CD4-positive, alpha-beta memory T cell (primary cell): ENCODE measurements around the gene CCL17. TPM values are rescaled to one million over a fixed set of nuclear protein-coding genes. Genes with fewer than 3 reads are reported as not detected.
"Not testable (repeated sequence)": the region's sequence is repeated elsewhere in the genome, so short reads cannot be mapped to it uniquely, and the experiment has no call there.

Source experiments
- CTCF ChIA-PET: fragments of 350-600 bp; sonication (Branson Sonifier 250); formaldehyde crosslinking; loops from one replicate; lab custom pipeline; 2021; ENCODE audit warnings: inconsistent platforms; ENCODE audit not compliant: partially characterized antibody; lab: Charles Lee
- POLR2A ChIA-PET: fragments of 350-600 bp; sonication (Branson Sonifier 250); formaldehyde crosslinking; loops from one replicate; lab custom pipeline; 2021; ENCODE audit not compliant: partially characterized antibody; lab: Charles Lee
- DNase-seq, 5 donors: peaks; one replicate each; pipeline versions ENCODE4 v3.0.0 to v3.0.0-alpha.2; 2020 to 2022; ENCODE audit warnings: mixed read lengths in 1 of 5
- H3K27ac ChIP-seq: one replicate; pipeline ENCODE4 v1.7.0; 2013; ENCODE audit warnings: low read depth, low read length
- H3K27me3 ChIP-seq: 2 replicates; pipeline ENCODE4 v1.7.0; 2013; ENCODE audit warnings: mild to moderate bottlenecking, low read length, moderate library complexity; ENCODE audit not compliant: insufficient read depth
- H3K36me3 ChIP-seq: 2 replicates; pipeline ENCODE4 v1.7.0; 2013; ENCODE audit warnings: mild to moderate bottlenecking, low read length, moderate library complexity; ENCODE audit not compliant: insufficient read depth
- H3K4me1 ChIP-seq: 2 replicates; pipeline ENCODE4 v1.7.0; 2013; ENCODE audit warnings: mild to moderate bottlenecking, low read length, moderate library complexity; ENCODE audit not compliant: insufficient read depth
- H3K4me3 ChIP-seq, 2 donors: one replicate each; pipeline ENCODE4 v1.7.0; 2013; ENCODE audit warnings: low read length in 2 of 2, mild to moderate bottlenecking in 1 of 2
- H3K9me3 ChIP-seq, 2 donors: one replicate each; pipeline ENCODE4 v1.7.0; 2013; ENCODE audit warnings: low read length in 2 of 2, control low read depth in 1 of 2; ENCODE audit not compliant: control insufficient read depth in 1 of 2
- H3K27ac Mint-ChIP-seq, 7 donors: one replicate each; pipeline ENCODE4 v1.8.0; 2020 to 2021; ENCODE audit warnings: mixed read lengths in 7 of 7, mild to moderate bottlenecking in 6 of 7, inconsistent platforms in 3 of 7, moderate library complexity in 3 of 7
- H3K27me3 Mint-ChIP-seq, 2 donors: one replicate each; pipeline ENCODE4 v1.8.0; 2020 to 2021; ENCODE audit warnings: mixed read lengths in 2 of 2
- H3K36me3 Mint-ChIP-seq, 2 donors: one replicate each; pipeline ENCODE4 v1.8.0; 2020 to 2021; ENCODE audit warnings: mixed read lengths in 2 of 2, inconsistent platforms in 1 of 2, mild to moderate bottlenecking in 1 of 2
- H3K4me1 Mint-ChIP-seq, 4 donors: one replicate each; pipeline ENCODE4 v1.8.0; 2020 to 2021; ENCODE audit warnings: mixed read lengths in 4 of 4, mild to moderate bottlenecking in 1 of 4
- H3K4me3 Mint-ChIP-seq, 8 donors: one replicate each; pipeline ENCODE4 v1.8.0; 2020 to 2021; ENCODE audit warnings: mixed read lengths in 8 of 8, mild to moderate bottlenecking in 7 of 8, moderate library complexity in 6 of 8, inconsistent platforms in 3 of 8
- H3K9me3 Mint-ChIP-seq, 8 donors: one replicate each; pipeline ENCODE4 v1.8.0; 2020 to 2021; ENCODE audit warnings: mixed read lengths in 8 of 8, mild to moderate bottlenecking in 5 of 8, inconsistent platforms in 3 of 8, moderate library complexity in 1 of 8
- intact Hi-C: fragments of 100-400 bp; cut with micrococcal nuclease; formaldehyde crosslinking; loops from one replicate; pipeline ENCODE4 v1.15.1; 2023
- polyA plus RNA-seq, 2 donors: library from polyadenylated mRNA; unstranded; fragments of 300-500 nt; fragmentation: Illumina TruSeq; gene quantifications; one replicate each; pipeline ENCODE4 v1.2.3, GENCODE V29; 2021
- total RNA-seq, 2 experiments: library from RNA; stranded (reverse); gene quantifications; one replicate each; pipeline ENCODE4 v1.2.3, GENCODE V29; 2021

CCL17 gene
- total and polyA plus RNA-seq, 4 experiments from 2014 or later: not detected

DNA sequence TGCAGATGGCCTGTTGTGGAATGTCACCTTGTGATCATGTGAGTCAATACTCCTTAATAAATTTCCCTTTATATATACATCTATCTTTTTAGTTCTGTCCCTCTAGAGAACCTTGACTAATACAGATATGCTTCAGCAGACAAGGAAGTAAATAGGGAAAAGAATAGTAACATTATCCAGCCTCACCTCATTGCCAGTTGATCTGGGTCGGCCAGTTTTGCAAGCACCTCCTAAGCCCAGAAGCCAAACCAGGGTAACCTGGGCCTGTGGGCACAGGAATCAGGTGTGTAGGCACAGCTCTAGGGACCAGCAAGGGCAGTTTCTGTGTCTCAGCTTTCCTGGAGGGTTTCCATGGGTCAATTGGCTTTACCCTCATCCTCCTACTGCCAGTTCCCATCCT, 11.9 kb upstream of the CCL17 start:
- H3K36me3 Mint-ChIP-seq: no peaks in the 10 kb centered on the region
- Histone ChIP-seq H3K9me3 (no peaks in the 10 kb centered on the region), H3K27me3 (no peaks in the 10 kb centered on the region), H3K27ac (no peak overlapping the region), H3K4me3 (no peak overlapping the region), H3K36me3 (no peaks in the 10 kb centered on the region), H3K4me1 (no peaks in the 10 kb centered on the region)
- no peaks in the 10 kb centered on the region for H3K4me1 Mint-ChIP-seq
- ChIA-PET CTCF (no interaction called here), POLR2A (no interaction called here)
- H3K27ac Mint-ChIP-seq: no peak overlapping the region
- no peak overlapping the region for H3K4me3 Mint-ChIP-seq
- intact Hi-C loops: no loop called here
- DNase-seq: no peak
- H3K9me3 Mint-ChIP-seq: no peaks in the 10 kb centered on the region
- peaks cover 2 to 3% of the 10 kb centered on the region in 2 donors for H3K27me3 Mint-ChIP-seq

DNA sequence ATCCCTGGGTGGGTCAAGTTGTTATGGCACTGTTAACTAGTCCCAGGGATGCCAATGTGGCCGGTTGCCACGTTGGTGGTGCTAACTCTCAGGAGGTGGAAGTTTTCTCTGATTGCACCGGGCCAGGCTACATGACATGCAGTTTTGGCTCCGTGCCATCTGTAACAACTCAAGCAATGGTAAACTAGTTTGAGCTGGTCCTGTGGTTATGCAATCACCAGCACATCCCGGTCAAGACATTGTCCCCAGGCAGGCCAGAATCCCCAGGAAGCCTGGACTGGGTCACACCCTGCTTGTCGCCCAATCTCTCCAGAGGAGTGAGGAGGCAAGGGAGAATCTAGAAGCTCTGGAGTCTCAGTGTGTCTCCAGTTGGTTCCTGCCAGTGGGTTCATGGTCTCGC, 10.1 kb upstream of the CCL17 start:
- Mint-ChIP-seq H3K36me3 (no peaks in the 10 kb centered on the region), H3K4me3 (no peak overlapping the region), H3K27me3 (peaks cover 0 to 3% of the 10 kb centered on the region in 2 donors), H3K4me1 (no peaks in the 10 kb centered on the region), H3K27ac (no peak overlapping the region), H3K9me3 (no peaks in the 10 kb centered on the region)
- H3K4me1 ChIP-seq: no peaks in the 10 kb centered on the region
- no peaks in the 10 kb centered on the region for H3K36me3 ChIP-seq
- ChIA-PET POLR2A (no interaction called here), CTCF (interaction anchor here (1.2 kb wide), 1 partner anchor 10 kb away, joined by 3 read pairs; the partner anchor contains the start of gene CCL17)
- no peak for DNase-seq
- intact Hi-C loops: no loop called here
- no peaks in the 10 kb centered on the region for H3K9me3 ChIP-seq
- no peak overlapping the region for H3K4me3 ChIP-seq
- no peaks in the 10 kb centered on the region for H3K27me3 ChIP-seq
- no peak overlapping the region for H3K27ac ChIP-seq

DNA sequence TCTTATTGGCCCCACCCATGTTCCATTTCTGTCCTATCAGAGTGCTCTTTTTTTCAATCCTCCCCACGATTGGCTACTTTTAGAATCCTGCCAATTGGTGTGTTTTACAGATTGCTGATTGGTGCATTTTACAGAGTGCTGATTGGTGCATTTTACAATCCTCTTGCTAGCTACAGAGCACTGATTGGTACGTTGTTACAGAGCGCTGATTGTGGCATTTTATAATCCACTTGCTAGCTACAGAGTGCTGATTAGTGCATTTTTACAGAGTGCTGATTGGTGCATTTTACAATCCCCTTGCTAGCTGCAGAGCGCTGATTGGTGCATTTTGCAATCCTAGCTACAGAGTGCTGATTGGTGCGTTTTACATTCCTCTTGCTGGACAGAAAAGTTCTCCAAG, 9.5 kb upstream of the CCL17 start:
- Histone ChIP-seq H3K4me3 (no peak overlapping the region), H3K36me3 (no peaks in the 10 kb centered on the region), H3K27me3 (no peaks in the 10 kb centered on the region), H3K9me3 (no peaks in the 10 kb centered on the region), H3K27ac (no peak overlapping the region), H3K4me1 (no peaks in the 10 kb centered on the region)
- Mint-ChIP-seq H3K27me3 (peaks cover 0 to 3% of the 10 kb centered on the region in 2 donors), H3K36me3 (no peaks in the 10 kb centered on the region), H3K27ac (no peak overlapping the region), H3K4me3 (no peak overlapping the region), H3K4me1 (no peaks in the 10 kb centered on the region), H3K9me3 (no peaks in the 10 kb centered on the region)
- DNase-seq: no peak
- ChIA-PET POLR2A (no interaction called here), CTCF (interaction anchor here (1.1 to 1.2 kb wide), 2 partner anchors 10 to 22 kb away, joined by 3 read pairs; partner anchors contain the start of gene CCL17)
- intact Hi-C loops: no loop called here

DNA sequence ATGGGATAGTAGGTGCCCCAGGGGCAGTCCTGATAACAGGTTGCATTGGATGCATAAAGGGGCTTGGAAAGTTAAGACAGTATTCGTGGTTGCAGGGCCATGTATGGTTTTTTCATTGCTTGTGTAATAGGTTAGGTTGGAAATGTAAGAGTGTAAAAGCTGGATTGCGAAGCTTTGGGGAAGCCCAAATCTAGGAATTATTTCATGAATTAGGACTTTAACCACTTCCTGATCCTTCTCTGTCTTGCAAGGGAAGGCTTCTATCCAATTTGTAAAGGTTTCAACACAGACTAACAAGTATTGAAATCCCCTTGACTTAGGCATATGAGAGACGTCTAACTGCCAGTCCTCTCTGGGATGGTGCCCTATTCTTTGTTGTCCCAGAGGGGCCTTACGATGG, 7.8 kb upstream of the CCL17 start:
- no peaks in the 10 kb centered on the region for H3K9me3 Mint-ChIP-seq
- CTCF ChIA-PET: no interaction called here

DNA sequence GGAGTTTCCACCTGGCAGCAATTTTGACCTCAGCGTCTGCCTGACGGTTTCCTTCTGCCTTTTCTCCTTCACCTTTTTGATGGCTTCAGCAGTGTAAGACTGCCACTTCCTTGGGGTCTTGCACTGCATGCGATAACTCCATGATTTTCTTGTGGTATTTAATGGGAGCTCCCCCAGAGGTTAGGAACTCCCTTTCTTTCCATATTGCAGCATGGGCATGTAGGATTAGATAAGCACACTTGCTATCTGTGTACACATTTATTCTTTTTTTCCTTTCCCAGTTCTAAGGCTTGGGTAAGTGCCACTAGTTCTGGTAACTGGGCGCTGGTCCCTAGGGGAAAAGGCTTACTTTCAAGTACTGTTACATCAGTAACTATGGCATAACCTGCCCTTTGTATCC, 7.1 kb upstream of the CCL17 start:
- H3K27me3 ChIP-seq, intact Hi-C loops, CTCF ChIA-PET, H3K4me1 ChIP-seq, H3K9me3 Mint-ChIP-seq, H3K27ac ChIP-seq, H3K4me3 Mint-ChIP-seq, H3K4me3 ChIP-seq, H3K27me3 Mint-ChIP-seq, H3K36me3 Mint-ChIP-seq, H3K4me1 Mint-ChIP-seq, H3K9me3 ChIP-seq, POLR2A ChIA-PET, H3K36me3 ChIP-seq, DNase-seq, H3K27ac Mint-ChIP-seq: not testable (repeated sequence)

More for the DNA sequence above, 7.8 kb upstream of the CCL17 start:
- no peaks in the 10 kb centered on the region for H3K4me1 ChIP-seq
- no peak overlapping the region for H3K27ac ChIP-seq
- no peaks in the 10 kb centered on the region for H3K27me3 ChIP-seq
- no peak overlapping the region for H3K4me3 Mint-ChIP-seq
- H3K4me1 Mint-ChIP-seq: no peaks in the 10 kb centered on the region
- no peaks in the 10 kb centered on the region for H3K36me3 ChIP-seq
- no peak for DNase-seq
- intact Hi-C loops: no loop called here
- H3K36me3 Mint-ChIP-seq: no peaks in the 10 kb centered on the region
- peaks cover 2 to 3% of the 10 kb centered on the region in 2 donors for H3K27me3 Mint-ChIP-seq
- no peak overlapping the region for H3K4me3 ChIP-seq
- no peaks in the 10 kb centered on the region for H3K9me3 ChIP-seq
- H3K27ac Mint-ChIP-seq: no peak overlapping the region
- POLR2A ChIA-PET: no interaction called here

DNA sequence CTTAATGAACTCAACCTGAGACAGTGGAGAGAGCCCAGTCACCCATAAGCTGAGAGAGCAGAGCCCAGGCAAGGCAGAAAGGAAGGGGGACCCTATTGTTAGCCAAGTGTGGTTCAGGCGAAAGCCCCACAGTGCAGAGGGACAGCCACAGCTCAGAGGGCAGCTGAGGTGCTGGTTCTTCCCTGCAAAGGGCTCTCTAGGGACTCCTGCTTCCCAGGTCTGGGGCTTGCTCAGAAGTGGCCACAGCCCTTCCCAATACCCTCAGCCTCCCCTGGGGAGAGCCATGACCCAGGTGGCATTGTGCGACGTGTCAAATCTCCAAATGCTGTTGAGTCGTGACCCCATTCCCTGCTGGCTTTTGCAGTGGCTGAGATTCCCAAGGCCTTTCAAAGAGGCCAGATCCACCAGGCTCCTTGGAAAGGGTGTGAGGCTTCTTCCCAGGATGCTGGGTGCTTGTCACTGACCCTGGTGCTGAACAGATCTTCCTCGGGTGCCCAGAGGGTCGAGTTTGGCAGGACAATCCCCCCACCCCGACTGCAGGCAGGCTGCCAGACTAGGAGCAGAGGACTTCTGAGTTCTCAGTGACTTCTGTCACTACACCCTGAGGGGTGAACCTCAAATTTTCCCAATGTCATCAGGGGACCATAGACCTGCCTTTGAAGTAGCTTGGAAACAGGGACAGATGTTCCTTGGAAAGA, 2.5 kb upstream of the CCL17 start:
- no peak for DNase-seq

DNA sequence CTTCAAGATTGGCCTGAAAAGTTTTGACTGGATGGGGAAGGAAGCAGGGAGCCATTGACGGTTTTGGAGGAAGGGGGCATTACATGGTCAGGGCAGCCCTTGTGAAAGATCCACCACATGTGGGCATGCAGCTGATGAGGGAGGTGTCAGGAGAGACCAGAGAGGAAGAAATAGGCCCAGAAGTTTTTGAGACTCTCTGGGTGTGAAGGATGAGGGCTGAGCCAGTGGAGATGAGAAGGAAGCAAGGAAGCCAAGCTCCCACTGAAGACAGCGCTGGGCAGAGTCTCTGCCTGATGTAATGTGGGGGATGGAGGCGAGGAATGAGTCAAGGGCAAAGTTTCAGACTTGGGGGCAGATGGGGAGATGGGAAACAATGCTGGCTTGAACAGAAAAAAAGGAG, 530 bp downstream of the CCL17 start:
- H3K36me3 ChIP-seq: no peaks in the 10 kb centered on the region
- no peak overlapping the region for H3K4me3 ChIP-seq
- intact Hi-C loops: no loop called here
- Mint-ChIP-seq H3K4me3 (no peak overlapping the region), H3K27me3 (peaks cover 0 to 2% of the 10 kb centered on the region in 2 donors), H3K9me3 (no peaks in the 10 kb centered on the region), H3K27ac (no peak overlapping the region), H3K36me3 (no peaks in the 10 kb centered on the region), H3K4me1 (no peaks in the 10 kb centered on the region)
- no peaks in the 10 kb centered on the region for H3K9me3 ChIP-seq
- H3K27ac ChIP-seq: no peak overlapping the region
- ChIA-PET POLR2A (no interaction called here), CTCF (interaction anchor here (0.9 to 1.9 kb wide), 3 partner anchors 10 to 14 kb away, joined by 3 to 9 read pairs (median 4); no protein-coding TSS in a partner anchor)
- no peaks in the 10 kb centered on the region for H3K27me3 ChIP-seq
- DNase-seq: no peak
- H3K4me1 ChIP-seq: no peaks in the 10 kb centered on the region

More for the DNA sequence above, 2.5 kb upstream of the CCL17 start:
- Histone ChIP-seq H3K27me3 (no peaks in the 10 kb centered on the region), H3K36me3 (no peaks in the 10 kb centered on the region), H3K9me3 (no peaks in the 10 kb centered on the region), H3K27ac (no peak overlapping the region), H3K4me3 (no peak overlapping the region), H3K4me1 (no peaks in the 10 kb centered on the region)
- intact Hi-C loops: no loop called here
- H3K4me3 Mint-ChIP-seq: no peak overlapping the region
- ChIA-PET POLR2A (no interaction called here), CTCF (interaction anchor here (0.8 to 1.4 kb wide), 2 partner anchors 15 to 17 kb away, joined by 3 to 5 read pairs; no protein-coding TSS in a partner anchor)
- peaks cover 0 to 2% of the 10 kb centered on the region in 2 donors for H3K27me3 Mint-ChIP-seq
- H3K9me3 Mint-ChIP-seq: no peaks in the 10 kb centered on the region
- no peaks in the 10 kb centered on the region for H3K36me3 Mint-ChIP-seq
- H3K4me1 Mint-ChIP-seq: no peaks in the 10 kb centered on the region
- no peak overlapping the region for H3K27ac Mint-ChIP-seq
